NCI-H1694 (cell line): ENCODE measurements around the gene DDAH1.
"Not testable (repeated sequence)": the region's sequence is repeated elsewhere in the genome, so short reads cannot be mapped to it uniquely, and the experiment has no call there.

Source experiments
- DNase-seq: peaks from one replicate; lab custom pipeline; 2025; lab: John Stamatoyannopoulos, UW

Gene DDAH1

GRCh38 chr1:85465099-85465785 is at the start of gene DDAH1:
TSS of gene DDAH1 (minus strand) at chr1:85465159. CDS start at chr1:85465045, 114 bp downstream.
- peak; percentile 26 for DNase-seq

- DNase-seq = not testable (repeated sequence)
These were observed 49.0 kb upstream of the DDAH1 start for GRCh38 chr1:85513998-85514397.

- DNase-seq = no peak
These were observed 39.5 kb upstream of the DDAH1 start for GRCh38 chr1:85504417-85504816.

- DNase-seq = peak; percentile 15
These were observed 37.7 kb upstream of the DDAH1 start for GRCh38 chr1:85502625-85503083.

- no peak for DNase-seq
These were observed 37.2 kb upstream of the DDAH1 start for GRCh38 chr1:85502171-85502570.

GRCh38 chr1:85501355-85501898 is 36.5 kb upstream of the DDAH1 start:
- DNase-seq = no peak

GRCh38 chr1:85496941-85497582 is 32.1 kb upstream of the DDAH1 start:
- no peak for DNase-seq

GRCh38 chr1:85495556-85495955 is 30.6 kb upstream of the DDAH1 start:
- no peak for DNase-seq

- no peak for DNase-seq
These were observed 29.9 kb upstream of the DDAH1 start for GRCh38 chr1:85494904-85495266.

- DNase-seq = no peak
These were observed 29.3 kb upstream of the DDAH1 start for GRCh38 chr1:85494074-85494903.

- DNase-seq = no peak
These were observed 25.5 kb upstream of the DDAH1 start for GRCh38 chr1:85490270-85490985.

- DNase-seq = no peak
These were observed 23.2 kb upstream of the DDAH1 start for GRCh38 chr1:85488126-85488525.

GRCh38 chr1:85485516-85485915 is 20.6 kb upstream of the DDAH1 start:
- DNase-seq = no peak

- no peak for DNase-seq
These were observed 19.8 kb upstream of the DDAH1 start for GRCh38 chr1:85484716-85485115.

GRCh38 chr1:85484264-85484663 is 19.3 kb upstream of the DDAH1 start:
- no peak for DNase-seq

- no peak for DNase-seq
These were observed 16.7 kb upstream of the DDAH1 start for GRCh38 chr1:85481688-85482087.

GRCh38 chr1:85480566-85480965 is 15.6 kb upstream of the DDAH1 start:
- DNase-seq = no peak

- no peak for DNase-seq
These were observed 14.5 kb upstream of the DDAH1 start for GRCh38 chr1:85479491-85479890.

GRCh38 chr1:85478366-85478765 is 13.4 kb upstream of the DDAH1 start:
- no peak for DNase-seq

- DNase-seq = no peak
These were observed 10.1 kb upstream of the DDAH1 start for GRCh38 chr1:85475055-85475454.

GRCh38 chr1:85473390-85473789 is 8.4 kb upstream of the DDAH1 start:
- DNase-seq = no peak

GRCh38 chr1:85471558-85471957 is 6.6 kb upstream of the DDAH1 start:
- no peak for DNase-seq
